ENCODE results near the gene AP1B1.

GRCh38 chr22:29379258-29379657, 9.1 kb downstream of the AP1B1 start:
- TF ChIP-seq CTCF (IDR thresholded peaks at IDR 0.05) (no peak), POLR2A (IDR thresholded peaks at IDR 0.05) (no peak)

Measured in testis (tissue), 2 donors.